ENCODE measurements around the gene CPSF2. TPM values are rescaled to one million over a fixed set of nuclear protein-coding genes. Genes with fewer than 3 reads are reported as not detected.

CPSF2 gene
- total and polyA plus RNA-seq, 2 of the 13 experiments (the other 11 are each of a cell fraction or from before 2014, with no cell fraction given), result 14.3 to 67.9 TPM

- TF ChIP-seq ZKSCAN5 (CRISPR knock-in tag; IDR thresholded peaks at IDR 0.05) (no peak), BRCA1 (CRISPR knock-in tag; IDR thresholded peaks at IDR 0.05) (no peak), SAP130 (CRISPR knock-in tag; IDR thresholded peaks at IDR 0.05; ENCODE audit: low read depth) (peak; percentile 69), GATAD1 (CRISPR knock-in tag; IDR thresholded peaks at IDR 0.05) (peak; percentile 88), RAD51 (IDR thresholded peaks at IDR 0.05; ENCODE audit: borderline replicate concordance) (peak; percentile 94), TCF12 (IDR thresholded peaks at IDR 0.05) (no peak), TCF12 (CRISPR knock-in tag; IDR thresholded peaks at IDR 0.05) (0 out of 2 replicates have a peak, but pooled peaks have one; percentile 45), ZNF816 (CRISPR knock-in tag; IDR thresholded peaks at IDR 0.05; ENCODE audit: borderline replicate concordance) (0 out of 2 replicates have a peak, but pooled peaks have one; percentile 62), ZNF30 (CRISPR knock-in tag; IDR thresholded peaks at IDR 0.05) (no peak), HNF1B (CRISPR knock-in tag; IDR thresholded peaks at IDR 0.05) (peak; percentile 43; the same call in 1 of the 2 replicates), CHD4 (IDR thresholded peaks at IDR 0.05; ENCODE audit: borderline replicate concordance, low read length) (no peak), ZNF780A (CRISPR knock-in tag; IDR thresholded peaks at IDR 0.05) (peak; percentile 10; the same call in 1 of the 2 replicates), ZNF678 (CRISPR knock-in tag; IDR thresholded peaks at IDR 0.05) (no peak), ZNF567 (CRISPR knock-in tag; IDR thresholded peaks at IDR 0.05; ENCODE audit: borderline replicate concordance) (no peak), AHR (CRISPR knock-in tag; IDR thresholded peaks at IDR 0.05) (0 out of 2 replicates have a peak, but pooled peaks have one; percentile 22), PAXIP1 (CRISPR knock-in tag; conservative IDR thresholded peaks at IDR 0.05) (0 out of 2 replicates have a peak, but pooled peaks have one; percentile 9), TMF1 (CRISPR knock-in tag; IDR thresholded peaks at IDR 0.05; ENCODE audit: low read depth) (no peak), RXRA (CRISPR knock-in tag; IDR thresholded peaks at IDR 0.05) (peak; percentile 92), KLF16 (CRISPR knock-in tag; IDR thresholded peaks at IDR 0.05) (peak in 1 of 2 experiments; percentile 30; a peak in 1 of 4 replicates), MAZ (IDR thresholded peaks at IDR 0.05; ENCODE audit: borderline replicate concordance, low read depth, low read length) (peak; percentile 52), MAZ (CRISPR knock-in tag; IDR thresholded peaks at IDR 0.05; ENCODE audit: low read depth) (peak; percentile 72), IRF9 (CRISPR knock-in tag; IDR thresholded peaks at IDR 0.05; ENCODE audit: borderline replicate concordance) (0 out of 2 replicates have a peak, but pooled peaks have one; percentile 67)
- TF ChIP-seq, protein P1, sequence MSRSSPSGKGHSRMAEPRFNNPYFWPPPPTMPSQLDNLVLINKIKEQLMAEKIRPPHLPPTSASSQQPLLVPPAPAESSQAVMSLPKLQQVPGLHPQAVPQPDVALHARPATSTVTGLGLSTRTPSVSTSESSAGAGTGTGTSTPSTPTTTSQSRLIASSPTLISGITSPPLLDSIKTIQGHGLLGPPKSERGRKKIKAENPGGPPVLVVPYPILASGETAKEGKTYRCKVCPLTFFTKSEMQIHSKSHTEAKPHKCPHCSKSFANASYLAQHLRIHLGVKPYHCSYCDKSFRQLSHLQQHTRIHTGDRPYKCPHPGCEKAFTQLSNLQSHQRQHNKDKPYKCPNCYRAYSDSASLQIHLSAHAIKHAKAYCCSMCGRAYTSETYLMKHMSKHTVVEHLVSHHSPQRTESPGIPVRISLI (CRISPR knock-in tag; IDR thresholded peaks at IDR 0.05; ENCODE audit: borderline replicate concordance), result no peak
These were observed 15.4 kb upstream of the CPSF2 start, which contains the start of gene ATXN3 (continued) for GRCh38 chr14:92106143-92106926.
